Activated T-helper 1 cell treated with anti-CD3 and anti-CD28 coated beads, Interleukin-2, amount 50 U/mL, for 16 hours (primary cell): ENCODE measurements around the gene PLEKHN1.

Source experiments
- DNase-seq, 2 donors: peaks; one replicate each; pipeline ENCODE4 v3.0.0-alpha.2; 2020; ENCODE audit warnings: low read depth in 1 of 2, low spot score in 1 of 2

PLEKHN1 gene

GRCh38 chr1:1023700-1024099, 57.4 kb downstream of the PLEKHN1 start:
- no peak for DNase-seq

- DNase-seq: no peak
Measured at GRCh38 chr1:1024149-1024770, 58.0 kb downstream of the PLEKHN1 start.

- no peak for DNase-seq
Measured at GRCh38 chr1:1024771-1025699, 58.8 kb downstream of the PLEKHN1 start.
